ENCODE data around the gene PAIP2B.
"Not testable (repeated sequence)": the region's sequence is repeated elsewhere in the genome, so short reads cannot be mapped to it uniquely, and the experiment has no call there.

PAIP2B gene, protein sequence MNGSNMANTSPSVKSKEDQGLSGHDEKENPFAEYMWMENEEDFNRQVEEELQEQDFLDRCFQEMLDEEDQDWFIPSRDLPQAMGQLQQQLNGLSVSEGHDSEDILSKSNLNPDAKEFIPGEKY

DNA sequence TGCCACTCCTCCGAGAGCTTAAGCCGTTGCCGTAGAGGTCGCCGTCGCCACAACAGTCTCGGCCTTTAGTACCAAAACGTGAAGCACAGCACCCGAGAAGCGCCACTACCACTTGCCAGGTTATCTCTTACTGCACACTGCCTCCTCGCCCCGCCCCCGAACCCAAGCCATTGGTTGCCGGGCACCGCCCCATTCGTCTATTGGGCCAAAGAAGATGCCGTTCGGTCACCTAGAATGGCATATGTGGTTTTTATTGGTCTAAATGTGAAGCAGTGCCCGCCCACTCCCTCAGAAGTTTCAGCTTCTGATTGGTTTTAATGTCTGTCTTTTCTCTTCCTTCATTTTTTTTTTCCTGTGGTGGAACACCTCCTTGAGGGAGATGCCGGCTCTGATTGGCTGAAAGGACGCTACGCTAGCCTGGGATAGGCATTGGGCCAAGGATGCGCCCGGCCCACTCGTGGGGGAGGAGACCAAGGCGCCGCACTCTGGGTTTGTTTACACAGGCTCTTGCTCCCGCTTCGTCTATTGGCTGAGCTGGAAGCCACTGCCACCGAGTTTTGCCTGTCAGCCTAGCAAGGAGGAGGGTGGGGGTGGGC is at the start of gene PAIP2B:
PAIP2B (minus strand) TSS at position 139 of the 596 bp plus-strand sequence. CDS start 24,514 bp downstream, outside the sequence.
- peak; percentile 99 for DNase-seq

DNA sequence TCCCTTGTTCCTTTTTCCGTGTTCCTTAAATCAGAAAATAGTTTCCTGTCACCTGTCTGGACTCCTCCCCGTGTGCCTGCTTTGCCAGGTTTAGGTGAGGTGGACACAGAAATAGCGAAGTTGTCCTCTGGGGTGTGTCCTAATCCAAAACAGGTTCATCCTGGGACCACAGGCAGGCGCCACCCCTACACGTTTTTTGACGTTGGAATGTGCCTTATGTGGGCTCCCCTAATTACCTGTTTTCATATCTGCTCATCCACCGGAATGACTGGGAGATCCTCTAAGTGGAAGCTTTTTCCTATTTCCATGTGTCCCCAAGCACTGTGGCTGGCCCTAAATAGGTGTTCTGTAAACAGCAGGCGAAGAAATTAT is 49.0 kb upstream of the PAIP2B start:
- no peak for DNase-seq

GRCh38 chr2:71269511-71270090 is 42.7 kb upstream of the PAIP2B start:
- DNase-seq = no peak

- DNase-seq = no peak
These were observed 36.5 kb upstream of the PAIP2B start for GRCh38 chr2:71263386-71263785.

- DNase-seq = no peak
These were observed 34.6 kb upstream of the PAIP2B start for GRCh38 chr2:71261534-71261933.

GRCh38 chr2:71256421-71256820 is 29.5 kb upstream of the PAIP2B start:
- DNase-seq = no peak

GRCh38 chr2:71254776-71255175 is 27.9 kb upstream of the PAIP2B start:
- DNase-seq = no peak

DNA sequence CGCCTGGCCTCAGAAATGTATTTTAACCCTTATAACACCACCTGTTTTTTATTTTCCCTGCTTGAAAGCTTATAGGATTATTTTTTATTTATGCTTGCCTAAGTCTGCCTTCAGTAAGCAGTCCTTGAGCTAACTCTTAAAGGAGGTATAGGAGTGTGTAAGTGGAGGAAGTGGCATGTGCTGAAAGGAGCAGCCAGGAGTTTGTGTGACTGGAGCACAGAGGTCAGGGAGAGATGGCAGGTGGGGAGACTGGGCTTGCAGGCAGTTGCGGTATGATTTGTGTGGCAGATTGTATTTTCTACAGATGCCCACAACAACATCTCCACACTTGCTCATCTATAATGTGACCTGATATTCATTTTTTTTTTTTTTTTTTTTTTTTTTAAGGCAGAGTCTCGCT is 27.2 kb upstream of the PAIP2B start:
- no peak for DNase-seq

DNA sequence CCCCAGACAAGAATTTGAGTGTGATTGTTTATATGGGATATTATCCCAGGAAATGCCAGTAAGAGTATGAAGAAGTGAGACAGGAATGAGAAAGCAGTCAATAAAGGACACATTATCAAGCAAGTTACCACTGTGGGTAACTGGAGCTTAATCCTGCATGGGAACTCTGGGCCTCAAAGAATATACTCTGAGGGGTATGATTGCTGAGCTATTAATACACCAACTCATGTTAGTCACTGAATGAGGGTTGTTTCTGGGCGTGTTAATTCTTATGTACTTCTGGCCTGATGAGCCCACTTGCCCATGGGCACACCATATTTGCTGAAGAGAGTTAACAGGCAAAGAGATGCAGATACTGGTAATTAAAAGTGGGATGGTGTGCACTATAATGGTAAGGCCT is 26.6 kb upstream of the PAIP2B start:
- no peak for DNase-seq

- DNase-seq = no peak
These were observed 26.0 kb upstream of the PAIP2B start for GRCh38 chr2:71252862-71253261.

DNA sequence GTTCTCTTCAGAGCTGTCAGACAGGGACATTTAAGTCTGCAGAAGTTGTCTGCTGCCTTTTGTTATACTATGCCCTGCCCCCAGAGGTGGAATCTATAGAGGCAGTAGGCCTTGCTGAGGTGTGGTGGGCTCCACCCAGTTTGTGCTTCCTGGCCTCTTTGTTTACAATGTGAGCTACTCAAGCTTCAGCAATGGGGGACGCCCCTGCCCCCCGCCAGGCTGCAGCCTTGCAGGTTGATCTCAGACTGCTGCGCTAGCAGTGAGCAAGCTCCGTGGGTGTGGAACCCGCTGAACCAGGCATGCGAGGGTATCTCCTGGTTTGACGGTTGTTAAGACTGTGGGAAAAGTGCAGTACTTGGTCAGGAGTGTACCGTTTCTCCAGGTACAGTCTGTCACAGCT is 24.0 kb upstream of the PAIP2B start:
- DNase-seq = no peak

DNA sequence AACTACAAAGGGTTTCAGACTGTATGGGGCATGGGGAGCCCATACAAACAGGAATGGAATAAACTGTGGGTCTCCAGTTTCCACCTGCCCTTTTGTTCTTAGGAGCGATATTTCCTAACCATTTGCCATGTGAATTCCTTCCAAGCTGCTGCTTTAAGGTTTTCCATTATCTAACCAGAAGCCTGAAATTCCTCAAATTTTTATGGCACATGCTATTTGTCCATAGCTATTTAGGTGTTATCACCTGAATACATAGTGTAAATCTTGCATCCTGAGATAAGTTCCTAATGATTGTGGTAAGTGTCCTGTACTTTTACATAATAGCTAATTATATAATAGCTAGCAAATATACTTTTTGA is 17.4 kb upstream of the PAIP2B start:
- DNase-seq = no peak

DNA sequence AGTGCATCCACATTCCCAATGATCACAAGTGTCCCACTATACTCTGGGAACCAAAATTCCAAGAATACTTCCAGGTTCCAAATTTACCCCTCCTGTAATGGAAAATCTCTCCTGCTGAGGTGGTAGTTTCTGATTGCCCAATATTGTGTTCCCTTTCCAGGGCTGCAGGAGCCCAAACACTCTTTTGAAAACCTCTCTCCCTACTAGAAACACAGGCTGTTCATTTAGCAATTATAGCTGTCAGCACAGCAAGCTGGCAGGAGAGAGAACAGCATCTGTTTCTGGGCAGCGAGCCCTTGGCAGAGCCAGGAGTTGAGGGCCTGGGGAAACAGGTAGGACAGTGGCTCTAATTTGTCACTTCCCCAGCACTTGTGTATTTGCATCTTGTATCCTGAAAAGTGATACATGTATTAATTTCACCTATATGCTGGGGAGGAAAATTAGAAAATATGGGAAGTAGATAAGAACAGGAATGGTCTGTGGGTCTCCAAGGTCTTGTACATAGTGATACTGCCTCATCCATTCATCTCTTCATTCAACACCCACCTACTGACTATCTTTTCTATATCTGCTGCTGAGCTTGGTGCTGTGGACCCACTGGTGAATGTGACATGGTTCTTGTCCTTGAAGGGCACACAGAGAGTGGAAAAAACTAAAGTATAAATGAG is 16.9 kb upstream of the PAIP2B start:
- DNase-seq = no peak

GRCh38 chr2:71240794-71241193 is 13.9 kb upstream of the PAIP2B start:
- no peak for DNase-seq

DNA sequence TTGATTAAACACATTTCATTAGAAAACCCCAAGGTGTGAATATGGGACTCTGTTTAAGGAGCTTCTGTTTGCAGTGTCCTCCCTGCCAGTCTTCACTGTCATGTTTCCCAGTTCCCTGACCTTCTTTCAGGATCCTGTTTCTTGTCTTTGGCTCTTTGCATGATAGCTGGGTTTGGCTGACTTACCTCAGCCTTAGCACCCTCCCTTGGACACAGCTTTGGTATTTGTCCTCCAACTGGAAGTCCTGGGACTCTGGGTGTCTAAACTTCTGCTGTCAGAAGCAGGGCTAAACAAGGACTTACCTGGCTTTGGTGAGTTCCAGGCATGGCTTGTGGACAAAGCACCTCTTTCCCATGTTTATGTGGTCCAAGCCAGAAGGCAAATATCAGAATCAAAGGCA is 11.2 kb upstream of the PAIP2B start:
- DNase-seq = no peak

GRCh38 chr2:71235930-71236587 is 9.2 kb upstream of the PAIP2B start:
- DNase-seq = no peak

DNA sequence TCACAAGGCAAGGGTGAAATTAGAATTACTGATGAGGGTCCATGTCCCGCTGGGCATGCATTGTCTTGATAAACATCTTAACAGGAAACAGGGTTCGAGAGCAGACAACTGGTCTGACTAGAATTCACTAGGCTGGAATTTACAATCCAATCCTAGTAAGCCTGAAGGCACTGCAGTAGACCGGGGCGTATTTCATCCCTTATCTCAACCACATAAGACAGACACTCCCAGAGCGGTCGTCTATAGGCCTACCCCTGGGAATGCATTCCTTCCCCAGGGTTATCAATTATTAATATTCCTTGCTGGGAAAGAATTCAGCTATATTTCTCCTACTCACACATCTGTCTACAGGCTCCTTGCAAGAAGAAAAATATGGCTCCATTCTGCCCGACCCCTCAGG is 6.2 kb upstream of the PAIP2B start:
- not testable (repeated sequence) for DNase-seq

DNA sequence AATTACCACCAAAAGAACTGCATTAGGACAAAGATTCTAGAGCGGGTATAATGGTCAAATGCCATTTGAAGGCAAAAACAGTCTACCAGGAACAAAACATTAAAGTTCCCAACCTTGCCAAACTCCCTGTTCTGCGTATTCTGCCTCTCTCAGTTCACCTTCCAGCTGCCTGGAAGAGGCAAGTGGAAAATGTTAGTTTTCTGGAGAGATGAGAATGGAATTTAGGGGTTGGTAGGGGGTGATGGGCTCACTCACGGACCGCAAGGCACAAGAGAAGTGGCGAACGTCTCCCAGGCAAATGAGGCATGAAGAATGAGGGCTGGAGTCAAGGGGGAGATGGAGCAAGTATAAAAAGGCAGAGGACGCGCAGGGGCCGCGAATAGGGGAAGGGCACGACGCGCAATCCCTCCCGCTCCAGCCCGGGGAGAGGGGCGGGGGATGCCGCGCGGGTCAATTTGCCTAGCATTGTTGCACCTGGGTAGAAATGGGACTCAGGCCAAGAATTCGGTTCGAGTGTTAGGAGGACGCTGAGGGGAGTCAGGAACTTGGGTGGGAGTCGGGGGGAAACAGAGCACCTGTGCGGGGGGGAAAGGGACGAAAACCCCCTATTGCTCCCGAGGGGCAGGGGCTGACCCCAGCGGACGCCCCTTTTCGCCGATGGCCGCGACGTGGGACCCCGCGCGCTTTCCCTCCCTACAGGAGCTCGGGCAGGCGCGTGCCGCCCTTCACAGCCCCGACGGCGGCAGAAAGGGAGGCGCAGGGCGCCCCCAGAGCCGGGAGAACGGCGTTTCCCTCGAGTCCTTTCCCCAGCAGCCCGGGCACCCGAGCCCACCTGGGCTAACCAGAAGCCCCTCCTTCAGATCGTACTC is 573 bp downstream of the PAIP2B start:
- DNase-seq = peak; percentile 34

- no peak for DNase-seq
These were observed 2.0 kb downstream of the PAIP2B start for GRCh38 chr2:71224935-71225334.

GRCh38 chr2:71224457-71224856 is 2.4 kb downstream of the PAIP2B start:
- no peak for DNase-seq

GRCh38 chr2:71223767-71224333 is 3.1 kb downstream of the PAIP2B start:
- no peak for DNase-seq

DNA sequence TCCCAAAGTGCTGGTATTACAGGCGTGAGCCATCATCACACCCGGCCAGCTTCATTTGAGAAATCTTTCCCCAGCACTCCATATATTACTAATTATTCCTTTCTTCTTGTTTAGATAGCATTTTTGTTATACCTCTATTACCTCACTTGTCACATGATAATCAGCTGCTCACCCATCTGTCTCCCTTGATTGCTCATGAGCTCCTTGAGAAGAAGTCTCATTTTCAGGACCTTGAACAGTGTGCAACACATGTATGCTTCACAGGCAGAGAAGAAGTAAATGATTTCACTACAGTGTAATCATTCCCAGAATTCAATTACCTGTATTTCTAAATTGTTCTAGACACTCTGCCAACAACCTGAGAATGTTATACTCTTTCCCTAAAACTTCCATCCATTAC is 6.2 kb downstream of the PAIP2B start:
- no peak for DNase-seq

GRCh38 chr2:71216501-71216900 is 10.4 kb downstream of the PAIP2B start:
- DNase-seq = no peak

Data from activated CD4-positive, alpha-beta T cell treated with anti-CD3 and anti-CD28 coated beads for 48 hours (primary cell).